Measurements from ENCODE around the gene C18orf54. TPM values are rescaled to one million over a fixed set of nuclear protein-coding genes. Genes with fewer than 3 reads are reported as not detected.
A peak's percentile ranks its signal among the peaks of the same experiment; 100 is the strongest.

The C18orf54 gene
- total and polyA plus RNA-seq, 9 of the 15 experiments (the other 6 are each of a cell fraction or from before 2014, with no cell fraction given) = 3.0 to 8.7 (median 4.3) TPM

- no peak for TF ChIP-seq NELFE (IDR thresholded peaks at IDR 0.05; ENCODE audit: insufficient read depth, insufficient read length)
- TF ChIP-seq ZNF592 (IDR thresholded peaks at IDR 0.05) = peak; percentile 22; the same call in 1 of the 2 replicates
- TF ChIP-seq, protein P1, sequence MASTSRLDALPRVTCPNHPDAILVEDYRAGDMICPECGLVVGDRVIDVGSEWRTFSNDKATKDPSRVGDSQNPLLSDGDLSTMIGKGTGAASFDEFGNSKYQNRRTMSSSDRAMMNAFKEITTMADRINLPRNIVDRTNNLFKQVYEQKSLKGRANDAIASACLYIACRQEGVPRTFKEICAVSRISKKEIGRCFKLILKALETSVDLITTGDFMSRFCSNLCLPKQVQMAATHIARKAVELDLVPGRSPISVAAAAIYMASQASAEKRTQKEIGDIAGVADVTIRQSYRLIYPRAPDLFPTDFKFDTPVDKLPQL (IDR thresholded peaks at IDR 0.05; ENCODE audit: extremely low read depth, insufficient read length) = no peak
- no peak for TF ChIP-seq CBX5 (IDR thresholded peaks at IDR 0.05; ENCODE audit: borderline replicate concordance, low read depth)
- no peak for TF ChIP-seq NONO (IDR thresholded peaks at IDR 0.05; ENCODE audit: low read depth in 2 of 2, low read length in 1 of 2)
These were observed 33.1 kb downstream of the C18orf54 start (continued) for GRCh38 chr18:54390838-54391237.

All from K562 (cell line).